Vagina (tissue), 2 donors: ENCODE results near the gene NFIA.

Source experiments
- POLR2A ChIP-seq, 2 donors: fragments of 450-650 bp; IDR thresholded peaks; one replicate each; pipeline ENCODE4 v1.6.1; 2017; ENCODE audit warnings: antibody characterized with exemption in 2 of 2, mild to moderate bottlenecking in 2 of 2, moderate library complexity in 2 of 2
- TF ChIP-seq, protein P1 (sequence below), 3 experiments: fragments of 450-650 bp in 2 of 3; fragments of 200-600 bp in 1 of 3; sonication (generic) in 1 of 3; IDR thresholded peaks; one replicate each; pipeline ENCODE4 v1.5.1; 2017 to 2019; ENCODE audit warnings: antibody characterized with exemption in 3 of 3, mild to moderate bottlenecking in 2 of 3, moderate library complexity in 2 of 3

DNA sequence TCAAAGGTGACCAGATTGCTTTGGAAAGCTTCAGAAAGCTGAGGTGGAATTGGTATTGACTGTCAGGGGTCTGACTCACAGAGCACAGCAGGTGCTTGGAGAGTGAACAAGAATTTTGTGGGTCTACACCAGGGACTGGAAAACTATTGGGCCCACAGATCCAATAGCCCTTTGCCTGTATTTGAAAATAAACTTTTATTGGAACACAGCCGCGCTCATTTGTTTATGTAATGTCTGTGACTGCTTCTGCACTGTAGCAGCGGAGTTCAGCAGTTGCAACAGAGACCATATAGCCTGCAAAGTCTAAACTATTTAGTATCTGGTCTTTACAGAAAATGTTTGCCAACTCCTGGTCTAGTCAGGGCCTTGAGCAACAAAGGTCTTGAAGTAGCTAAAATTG is 315.6 kb downstream of the NFIA start:
- TF ChIP-seq, protein P1, sequence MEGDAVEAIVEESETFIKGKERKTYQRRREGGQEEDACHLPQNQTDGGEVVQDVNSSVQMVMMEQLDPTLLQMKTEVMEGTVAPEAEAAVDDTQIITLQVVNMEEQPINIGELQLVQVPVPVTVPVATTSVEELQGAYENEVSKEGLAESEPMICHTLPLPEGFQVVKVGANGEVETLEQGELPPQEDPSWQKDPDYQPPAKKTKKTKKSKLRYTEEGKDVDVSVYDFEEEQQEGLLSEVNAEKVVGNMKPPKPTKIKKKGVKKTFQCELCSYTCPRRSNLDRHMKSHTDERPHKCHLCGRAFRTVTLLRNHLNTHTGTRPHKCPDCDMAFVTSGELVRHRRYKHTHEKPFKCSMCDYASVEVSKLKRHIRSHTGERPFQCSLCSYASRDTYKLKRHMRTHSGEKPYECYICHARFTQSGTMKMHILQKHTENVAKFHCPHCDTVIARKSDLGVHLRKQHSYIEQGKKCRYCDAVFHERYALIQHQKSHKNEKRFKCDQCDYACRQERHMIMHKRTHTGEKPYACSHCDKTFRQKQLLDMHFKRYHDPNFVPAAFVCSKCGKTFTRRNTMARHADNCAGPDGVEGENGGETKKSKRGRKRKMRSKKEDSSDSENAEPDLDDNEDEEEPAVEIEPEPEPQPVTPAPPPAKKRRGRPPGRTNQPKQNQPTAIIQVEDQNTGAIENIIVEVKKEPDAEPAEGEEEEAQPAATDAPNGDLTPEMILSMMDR (IDR thresholded peaks at IDR 0.05) = no peak
- no peak for TF ChIP-seq POLR2A (IDR thresholded peaks at IDR 0.05)
